Measurements from ENCODE around the gene POLK. TPM values are rescaled to one million over a fixed set of nuclear protein-coding genes. Genes with fewer than 3 reads are reported as not detected.

Gene POLK
- total and polyA plus RNA-seq, 2 of the 13 experiments (the other 11 are each of a cell fraction or from before 2014, with no cell fraction given) = 8.6 to 11.7 TPM

GRCh38 chr5:75630875-75631274 lies 119.2 kb downstream of the POLK start:
- no peak for FAIRE-seq
- 65% methylated on average over 2 of the region's 2 CpGs for WGBS (ENCODE audit: low lambda C conversion rate)
- no peak for DNase-seq (ENCODE audit: low spot score)
- no peak for ATAC-seq
- Histone ChIP-seq H3K36me3 (replicated peaks in 1 of 2; ENCODE audit: control insufficient read depth in 1 of 2, insufficient read depth in 2 of 2, low read length in 2 of 2) (no peaks in the 10 kb centered on the region), H3K4me3 (replicated peaks in 1 of 3; ENCODE audit: insufficient read depth in 1 of 3, low read depth in 2 of 3, low read length in 3 of 3) (no peak overlapping the region), H2AFZ (ENCODE audit: low read length) (no peak overlapping the region), H3K9ac (ENCODE audit: insufficient read depth, low read depth, low read length) (no peak overlapping the region), H4K20me1 (ENCODE audit: insufficient read depth, low read length) (no peaks in the 10 kb centered on the region), H3K27me3 (ENCODE audit: control insufficient read depth in 1 of 2, insufficient read depth in 2 of 2, low read length in 2 of 2) (no peaks in the 10 kb centered on the region), H3K4me1 (ENCODE audit: insufficient read depth, low read length) (no peaks in the 10 kb centered on the region), H3K27ac (ENCODE audit: extremely low read length, insufficient read depth, low read length) (no peak overlapping the region), H3K79me2 (ENCODE audit: insufficient read depth, low read length) (no peaks in the 10 kb centered on the region), H3K9me3 (ENCODE audit: low read length) (no peaks in the 10 kb centered on the region), H3K4me2 (ENCODE audit: low read depth, low read length) (no peak overlapping the region)
- no TSS peak for BruUV-seq (replicated peaks)
- CTCF ChIA-PET (ENCODE audit: low intra/inter-chr PET ratio, low total read pairs) = no interaction called here
- in situ Hi-C loops (cut with HindIII; ENCODE audit: extremely low pct_ligation_motif_present, low pct_unique_long_range_greater_than_20kb) (no loop called here), intact Hi-C loops (cut with micrococcal nuclease; ENCODE audit: unreplicated experiment) (loop anchor here (1.0 kb wide), 1 partner anchor 18 kb away; no protein-coding TSS in a partner anchor)
- POLR2A ChIA-PET = no interaction called here
- TF ChIP-seq TEAD2 (CRISPR knock-in tag; IDR thresholded peaks at IDR 0.05) (no peak), ZNF782 (CRISPR knock-in tag; IDR thresholded peaks at IDR 0.05; ENCODE audit: borderline replicate concordance) (no peak), MBNL3 (CRISPR knock-in tag; conservative IDR thresholded peaks at IDR 0.05) (no peak), ARHGAP35 (CRISPR knock-in tag; IDR thresholded peaks at IDR 0.05; ENCODE audit: borderline replicate concordance) (no peak), GABPA (IDR thresholded peaks at IDR 0.05; ENCODE audit: low read depth, low read length) (no peak), GABPA (CRISPR knock-in tag; IDR thresholded peaks at IDR 0.05; ENCODE audit: low read depth) (no peak), HCFC1 (IDR thresholded peaks at IDR 0.05; ENCODE audit: low read depth, low read length) (no peak), TFDP2 (CRISPR knock-in tag; IDR thresholded peaks at IDR 0.05) (no peak), ZBTB25 (CRISPR knock-in tag; IDR thresholded peaks at IDR 0.05) (no peak), ZNF121 (CRISPR knock-in tag; IDR thresholded peaks at IDR 0.05) (no peak), TCF7L2 (IDR thresholded peaks at IDR 0.05; ENCODE audit: low read depth, low read length) (no peak), KMT2A (CRISPR knock-in tag; IDR thresholded peaks at IDR 0.05) (no peak), POLR2AphosphoS5 (IDR thresholded peaks at IDR 0.05; ENCODE audit: low read depth, low read length) (no peak), ZNF550 (CRISPR knock-in tag; IDR thresholded peaks at IDR 0.05; ENCODE audit: borderline replicate concordance) (no peak), ZBTB26 (CRISPR knock-in tag; IDR thresholded peaks at IDR 0.05; ENCODE audit: borderline replicate concordance) (no peak), ZNF703 (CRISPR knock-in tag; IDR thresholded peaks at IDR 0.05; ENCODE audit: borderline replicate concordance) (no peak), ZNF503 (CRISPR knock-in tag; IDR thresholded peaks at IDR 0.05) (no peak), PHB2 (IDR thresholded peaks at IDR 0.05; ENCODE audit: partially characterized antibody) (no peak), TCF12 (IDR thresholded peaks at IDR 0.05) (no peak), TCF12 (CRISPR knock-in tag; IDR thresholded peaks at IDR 0.05) (no peak), BHLHE40 (IDR thresholded peaks at IDR 0.05; ENCODE audit: low read length) (no peak), ZFP41 (CRISPR knock-in tag; IDR thresholded peaks at IDR 0.05; ENCODE audit: borderline replicate concordance) (no peak)
